HS-5 (cell line): ENCODE data around the gene RASIP1.

Source experiments
- DNase-seq: peaks from one replicate; pipeline ENCODE4 v3.0.0-alpha.2; 2012; ENCODE audit warnings: low read depth

RASIP1 gene

GRCh38 chr19:48673436-48674100, 66.8 kb downstream of the RASIP1 start:
- DNase-seq: no peak

- no peak for DNase-seq
Measured at GRCh38 chr19:48672994-48673393, 67.4 kb downstream of the RASIP1 start, which contains the start of gene NTN5. Gene NTN5 (minus strand): TSS chr19:48673017. CDS start chr19:48670986, 2,031 bp downstream.

GRCh38 chr19:48671446-48671995, 68.9 kb downstream of the RASIP1 start:
- no peak for DNase-seq

GRCh38 chr19:48670699-48671445, 69.5 kb downstream of the RASIP1 start:
- no peak for DNase-seq
